ENCODE measurements around the gene FKTN.

Gene FKTN

DNA sequence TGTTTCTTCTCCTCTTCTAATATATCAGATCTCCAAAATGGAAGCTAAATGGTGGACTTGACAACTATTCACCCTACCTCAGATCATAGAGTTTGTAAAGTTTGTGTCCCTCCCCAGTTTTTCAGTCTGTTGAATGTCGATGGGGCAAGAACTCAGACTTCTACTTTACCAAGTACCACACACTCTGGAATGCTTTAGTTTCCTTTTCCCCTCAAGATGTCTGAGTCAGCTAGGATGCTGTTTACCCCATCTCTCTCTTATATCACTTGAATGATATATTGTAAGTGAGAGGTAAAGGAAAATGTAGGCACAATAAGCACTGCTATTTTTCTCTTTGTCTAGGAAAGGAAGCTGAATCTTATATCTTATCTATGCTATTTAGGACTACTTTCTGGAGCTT lies 78.4 kb downstream of the FKTN start:
- no peak for DNase-seq

- DNase-seq, result no peak
These were observed 80.0 kb downstream of the FKTN start for GRCh38 chr9:105637787-105638395.

GRCh38 chr9:105639936-105640335 lies 82.0 kb downstream of the FKTN start:
- no peak for DNase-seq

DNA sequence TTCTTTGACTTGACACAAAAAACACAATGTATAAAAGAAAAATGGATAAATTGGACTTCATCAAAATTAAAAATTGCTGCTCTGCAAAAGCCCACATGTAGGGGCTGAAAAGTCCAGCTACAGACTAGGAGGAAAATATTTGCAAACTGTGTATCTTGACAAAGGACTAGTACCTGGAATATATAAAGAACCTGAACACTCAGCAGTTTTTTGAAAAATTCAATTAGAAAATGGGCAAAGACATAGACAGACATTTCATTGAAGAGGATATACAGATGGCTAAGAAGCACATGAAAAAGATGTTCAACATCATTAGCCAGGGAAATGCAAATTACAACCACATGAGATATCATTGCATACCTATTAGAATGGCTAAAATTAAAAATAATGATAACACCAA lies 85.9 kb downstream of the FKTN start:
- DNase-seq, result no peak

- DNase-seq, result no peak
These were observed 89.1 kb downstream of the FKTN start for GRCh38 chr9:105646879-105647594.

DNA sequence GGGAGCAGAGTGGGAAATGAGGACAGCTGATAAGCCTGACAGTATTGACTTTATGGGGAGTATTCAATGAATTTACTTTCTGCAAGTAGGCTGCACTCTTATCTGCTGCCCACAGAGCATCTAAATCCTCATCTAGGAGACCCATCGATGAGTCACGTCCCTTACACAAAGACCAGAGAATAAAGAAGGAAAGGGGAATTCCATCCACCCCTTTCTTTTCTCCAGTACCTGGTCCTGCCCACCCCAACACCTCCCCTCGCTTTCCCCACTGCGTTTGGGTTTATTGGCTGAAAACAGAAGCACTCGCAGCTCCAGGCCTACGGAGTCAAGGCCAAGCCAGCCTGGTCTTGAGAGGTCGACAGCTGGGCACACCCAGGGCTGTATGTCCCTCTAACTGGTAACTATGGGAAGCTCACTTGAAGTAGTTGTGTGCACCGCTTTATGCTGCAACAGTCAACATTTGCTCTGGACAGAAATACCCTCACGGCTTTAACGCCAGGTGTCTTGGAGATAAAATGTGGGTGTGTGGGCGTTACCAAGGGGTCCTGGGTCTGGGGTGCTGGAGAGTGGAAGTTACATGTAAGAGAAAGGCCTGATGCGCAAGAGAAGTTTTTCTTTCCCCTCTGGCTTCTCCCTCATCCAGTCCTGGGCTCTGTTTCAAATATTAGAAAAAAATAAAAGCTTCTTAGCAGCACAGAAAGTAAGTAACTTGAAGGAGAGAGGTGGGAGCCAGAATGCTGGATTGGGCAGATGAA lies 89.8 kb downstream of the FKTN start:
- no peak for DNase-seq

- no peak for DNase-seq
These were observed 93.9 kb downstream of the FKTN start for GRCh38 chr9:105651806-105652205.

GRCh38 chr9:105656131-105656921 lies 98.4 kb downstream of the FKTN start:
- DNase-seq, result no peak

DNA sequence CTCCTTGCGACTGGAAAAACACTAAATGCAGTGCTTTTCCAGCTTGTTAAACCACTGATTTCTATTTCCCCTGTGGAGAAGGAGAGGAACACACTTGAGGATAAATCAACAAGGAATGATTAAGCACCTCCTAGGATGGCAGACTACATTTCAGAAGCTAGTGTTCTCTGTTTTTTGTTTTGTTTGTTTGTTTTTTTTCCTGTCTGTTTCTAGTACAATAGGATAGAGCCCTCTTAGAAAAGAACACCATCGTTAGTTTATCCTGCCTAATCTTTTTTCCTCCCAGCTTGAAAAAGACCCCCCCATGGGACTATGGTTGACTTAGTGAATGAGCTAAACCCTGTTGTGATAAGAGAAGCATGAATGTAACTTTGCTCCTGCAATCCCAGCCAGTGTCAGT lies 100.4 kb downstream of the FKTN start:
- no peak for DNase-seq

DNA sequence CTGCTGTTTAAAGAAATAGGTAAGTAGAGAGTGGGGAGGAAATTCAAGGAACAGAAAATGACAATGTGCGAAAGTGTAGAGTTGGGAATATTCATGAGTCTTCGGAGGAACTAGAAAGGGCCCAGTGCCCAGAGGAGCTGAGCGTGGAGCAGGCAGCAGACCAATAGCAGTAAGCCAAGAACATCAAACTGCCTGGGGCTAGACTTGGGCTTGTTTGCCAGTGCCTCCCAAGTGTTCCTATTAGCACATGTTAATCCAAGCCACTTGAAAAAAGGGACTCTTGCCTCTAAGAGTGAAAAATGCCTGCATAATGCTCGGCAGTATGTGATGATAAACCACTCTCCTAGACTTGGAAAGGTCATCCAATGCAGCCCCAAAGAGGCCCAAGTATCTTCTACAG lies 103.1 kb downstream of the FKTN start:
- no peak for DNase-seq

DNA sequence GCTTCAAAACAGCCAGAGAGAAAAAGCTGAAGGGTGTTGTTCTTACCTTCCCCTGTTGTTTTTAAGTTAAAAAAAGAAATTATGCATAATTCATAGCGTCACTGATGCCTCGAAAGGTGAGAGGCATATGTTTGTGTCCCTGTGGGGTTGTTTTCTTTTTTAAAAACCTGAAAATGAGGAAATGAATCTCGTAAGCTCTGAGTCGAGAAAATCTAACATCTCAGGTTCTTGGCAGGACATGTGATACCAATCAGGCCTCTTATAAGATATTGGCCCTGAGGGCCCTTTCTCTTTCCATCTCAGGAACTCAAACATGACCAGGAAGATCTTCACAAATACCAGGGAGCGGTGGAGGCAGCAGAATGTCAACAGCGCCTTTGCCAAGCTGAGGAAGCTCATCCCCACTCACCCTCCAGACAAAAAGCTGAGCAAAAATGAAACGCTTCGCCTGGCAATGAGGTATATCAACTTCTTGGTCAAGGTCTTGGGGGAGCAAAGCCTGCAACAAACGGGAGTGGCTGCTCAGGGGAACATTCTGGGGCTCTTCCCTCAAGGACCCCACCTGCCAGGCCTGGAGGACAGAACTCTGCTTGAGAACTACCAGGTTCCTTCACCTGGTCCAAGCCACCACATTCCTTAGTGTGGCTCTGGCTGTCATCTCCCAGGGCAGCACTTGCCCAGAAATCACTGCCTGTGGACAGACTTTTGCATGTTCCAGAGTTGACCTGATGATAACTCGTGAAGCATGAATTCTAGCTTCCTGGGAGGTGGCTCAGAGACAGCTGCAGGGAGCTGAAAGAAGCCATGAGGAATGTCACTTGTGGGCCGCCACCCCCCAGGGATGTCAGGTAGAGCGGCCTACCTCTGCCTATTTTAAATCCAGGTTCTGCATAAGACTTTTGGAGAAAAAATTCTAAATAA lies 104.5 kb downstream of the FKTN start, which contains the start of gene TAL2:
TAL2 (plus strand) TSS at position 274 of the 921 bp plus-strand sequence; CDS start at position 314, 40 bp downstream.
- no peak for DNase-seq

GRCh38 chr9:105663914-105664313 lies 106.0 kb downstream of the FKTN start:
- no peak for DNase-seq

GRCh38 chr9:105667867-105668266 lies 109.9 kb downstream of the FKTN start:
- no peak for DNase-seq

GRCh38 chr9:105670315-105670714 lies 112.4 kb downstream of the FKTN start:
- DNase-seq, result no peak

DNA sequence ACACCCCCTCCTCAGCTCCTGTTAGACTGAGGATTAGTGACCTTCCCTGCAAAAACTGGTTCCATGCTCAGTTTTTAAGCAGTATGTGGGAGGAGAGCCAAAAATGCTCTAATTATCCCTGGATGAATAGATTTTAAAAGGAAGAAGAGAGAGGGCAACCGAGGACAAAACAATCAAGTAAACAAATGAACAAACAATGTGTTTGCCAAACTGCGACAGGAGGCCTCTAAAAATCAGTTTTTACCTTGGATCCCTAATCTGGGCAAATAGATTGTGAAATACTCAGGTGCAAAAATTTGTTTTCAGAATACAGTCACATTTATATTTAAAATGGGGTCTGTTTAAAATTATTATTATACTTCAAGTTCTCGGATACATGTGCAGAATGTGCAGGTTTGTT lies 112.8 kb downstream of the FKTN start:
- DNase-seq, result no peak

GRCh38 chr9:105672711-105673234 lies 114.8 kb downstream of the FKTN start:
- no peak for DNase-seq

GRCh38 chr9:105673850-105674387 lies 116.0 kb downstream of the FKTN start:
- DNase-seq, result no peak

DNA sequence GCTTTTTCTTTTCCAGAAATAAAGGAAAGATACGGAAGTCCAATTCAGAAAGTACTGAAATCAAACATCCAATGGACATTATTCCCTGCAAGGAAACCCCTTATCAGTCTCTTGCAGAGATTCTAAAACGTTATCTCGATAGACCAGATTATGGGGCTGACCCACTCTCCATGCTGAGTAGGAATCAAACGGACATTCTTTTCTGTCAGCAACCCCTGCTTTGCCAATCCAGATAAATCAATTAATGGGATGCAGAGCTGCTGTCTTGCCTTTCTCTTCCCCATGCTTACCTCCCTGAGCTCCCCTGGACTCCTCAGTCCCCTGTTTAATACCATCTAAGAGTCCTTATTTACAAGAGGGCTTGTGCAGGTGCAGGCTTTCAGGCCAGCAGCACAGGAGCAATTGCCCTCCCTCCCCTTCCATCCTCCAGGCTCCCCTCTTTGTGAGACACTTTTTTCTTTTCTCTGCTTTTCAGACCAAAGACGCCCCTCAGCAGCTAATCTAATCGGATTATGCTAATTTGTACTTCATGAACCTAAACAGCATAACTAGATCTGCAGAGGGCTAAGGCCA lies 118.5 kb downstream of the FKTN start:
- DNase-seq, result no peak

DNA sequence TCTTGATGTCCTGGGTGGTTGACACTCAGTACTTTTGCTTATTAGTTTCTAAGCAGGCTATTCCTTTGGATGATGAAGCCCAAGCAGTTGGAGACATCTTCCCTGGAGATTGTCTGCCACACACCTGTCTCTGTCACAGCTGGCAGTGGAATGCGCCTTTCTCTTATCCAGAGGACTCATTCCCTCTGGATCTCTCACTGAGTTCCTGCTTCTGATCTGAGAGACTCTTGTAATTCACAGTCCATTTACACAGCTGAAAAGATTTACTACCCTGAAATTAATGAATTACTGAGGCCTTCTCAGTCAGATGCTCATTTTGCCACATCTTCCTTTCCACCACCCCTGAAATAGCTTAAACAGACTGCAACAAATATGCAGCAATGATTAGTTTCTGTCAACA lies 120.2 kb downstream of the FKTN start:
- no peak for DNase-seq

DNA sequence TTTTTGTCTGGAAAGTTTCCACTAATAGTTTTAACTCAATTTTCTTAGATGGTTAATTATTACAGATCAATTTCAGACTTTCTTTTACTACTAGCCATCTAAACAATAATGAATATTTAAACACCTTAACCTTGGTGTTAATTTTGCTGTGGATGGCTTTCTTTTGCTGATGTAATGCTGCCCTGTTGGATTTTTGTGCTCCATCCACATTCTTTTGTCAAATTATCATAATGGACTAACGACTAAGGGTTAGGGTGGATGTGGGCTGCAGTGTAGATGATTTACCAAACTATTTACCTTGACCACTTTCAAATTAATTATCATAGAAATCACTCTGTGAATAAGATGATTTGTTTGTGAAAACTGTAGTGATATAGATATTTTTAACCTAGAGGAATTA lies 120.8 kb downstream of the FKTN start:
- DNase-seq, result no peak
